ENCODE measurements around the gene MGST1. TPM values are rescaled to one million over a fixed set of nuclear protein-coding genes. Genes with fewer than 3 reads are reported as not detected.

MGST1 gene
- total RNA-seq: 14.5 TPM

DNA sequence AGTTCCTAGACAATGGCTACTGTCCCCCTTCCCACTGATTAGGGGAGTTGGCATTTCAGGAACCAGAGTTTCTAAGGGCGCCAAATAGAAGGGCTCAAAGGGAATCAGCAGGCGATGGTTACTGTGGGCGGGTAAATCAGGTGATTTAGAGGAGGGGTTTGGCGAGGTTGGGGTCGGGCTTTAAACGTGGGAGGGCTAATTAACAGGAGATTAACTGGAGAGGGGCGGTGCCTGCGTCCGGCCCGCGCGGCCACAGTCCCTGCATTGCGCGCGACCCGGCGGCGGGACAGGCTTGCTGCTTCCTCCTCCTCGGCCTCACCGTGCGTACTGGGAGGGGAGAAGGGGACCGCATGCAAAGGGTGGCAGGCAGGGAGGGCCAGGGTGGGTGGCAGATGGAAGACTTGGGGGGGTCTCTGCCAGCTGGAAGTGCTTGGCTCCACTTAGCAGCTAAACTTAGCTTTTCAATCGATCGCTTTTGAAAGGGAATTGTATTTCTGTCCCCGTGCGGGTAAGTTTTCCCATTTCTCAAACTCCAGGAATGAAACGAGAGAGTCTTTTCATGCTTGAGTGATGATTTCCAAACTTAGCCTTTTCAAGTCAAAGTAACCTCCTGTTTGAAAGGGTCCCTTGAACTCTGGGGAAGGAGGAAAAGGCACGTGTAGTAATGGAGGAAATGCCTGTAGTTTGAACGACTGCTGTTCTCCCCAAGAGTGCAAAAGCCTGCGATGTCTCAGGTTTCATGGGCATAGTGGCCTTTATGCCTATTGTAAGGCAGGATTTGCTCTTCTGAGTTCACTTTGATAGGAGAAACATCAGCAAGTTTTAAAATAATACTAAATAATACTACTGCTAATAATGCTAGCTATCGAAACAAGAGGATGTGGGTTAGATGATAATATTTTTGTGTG lies at the start of gene MGST1:
Gene MGST1, plus strand, starts transcription at position 255 of the 908 bp plus-strand sequence. CDS start 6,608 bp downstream, outside the sequence.

Other genes with a start within 250 kb of the MGST1 start
- not detected for gene SLC15A5, start 70.0 kb upstream of the MGST1 start, total RNA-seq